ENCODE results near the gene DCAKD. TPM values are rescaled to one million over a fixed set of nuclear protein-coding genes. Genes with fewer than 3 reads are reported as not detected.

DCAKD gene
- total RNA-seq, 4 donors from 2014 or later: 47.7 to 53.2 (median 49.5) TPM

GRCh38 chr17:44988044-44988942 is 63.1 kb downstream of the DCAKD start:
- no peak overlapping the region for H3K4me3 ChIP-seq
- H3K27ac ChIP-seq: no peak overlapping the region
- H3K27me3 ChIP-seq: peaks cover 0 to 35% of the 10 kb centered on the region in 2 donors
- peaks cover 0 to 8% (median 1%) of the 10 kb centered on the region in 4 donors for H3K4me1 ChIP-seq
- DNase-seq (ENCODE audit: low spot score in 2 of 2): no peak
- H3K36me3 ChIP-seq: no peaks in the 10 kb centered on the region
- WGBS, 2 donors: 54 to 57% methylated on average over 31 to 34 of the region's 34 CpGs
- no peaks in the 10 kb centered on the region for H3K9me3 ChIP-seq
- TF ChIP-seq EP300 (IDR thresholded peaks at IDR 0.05): no peak
- no peak for TF ChIP-seq POLR2A (IDR thresholded peaks at IDR 0.05)
- TF ChIP-seq CTCF (IDR thresholded peaks at IDR 0.05): no peak

- Histone ChIP-seq H3K27ac (no peak overlapping the region), H3K4me3 (no peak overlapping the region), H3K36me3 (no peaks in the 10 kb centered on the region), H3K9me3 (no peaks in the 10 kb centered on the region), H3K4me1 (peaks cover 0 to 8% (median 1%) of the 10 kb centered on the region in 4 donors), H3K27me3 (peaks cover 0 to 36% of the 10 kb centered on the region in 2 donors)
- WGBS, 2 donors: 88% methylated on average over 4 of the region's 4 CpGs
- no peak for DNase-seq (ENCODE audit: low spot score in 2 of 2)
- TF ChIP-seq EP300 (IDR thresholded peaks at IDR 0.05) (no peak), CTCF (IDR thresholded peaks at IDR 0.05) (no peak), POLR2A (IDR thresholded peaks at IDR 0.05) (no peak)
Observed at GRCh38 chr17:44983563-44983962, 67.9 kb downstream of the DCAKD start.

- Histone ChIP-seq H3K4me1 (peaks cover 0 to 1% (median 0%) of the 10 kb centered on the region in 4 donors), H3K36me3 (no peaks in the 10 kb centered on the region), H3K27ac (no peak overlapping the region)
Observed at GRCh38 chr17:44982113-44982702, 69.2 kb downstream of the DCAKD start.

GRCh38 chr17:44981221-44981968 is 70.0 kb downstream of the DCAKD start:
- no peak overlapping the region for H3K4me3 ChIP-seq
- H3K36me3 ChIP-seq: no peaks in the 10 kb centered on the region
- no peak for TF ChIP-seq POLR2A (IDR thresholded peaks at IDR 0.05)
- no peak for TF ChIP-seq EP300 (IDR thresholded peaks at IDR 0.05)
- TF ChIP-seq CTCF (IDR thresholded peaks at IDR 0.05): no peak
- H3K9me3 ChIP-seq: no peaks in the 10 kb centered on the region
- peaks cover 0 to 35% of the 10 kb centered on the region in 2 donors for H3K27me3 ChIP-seq
- no peak overlapping the region for H3K27ac ChIP-seq
- 51 to 62% methylated on average over 12 of the region's 12 CpGs for WGBS, 2 donors
- H3K4me1 ChIP-seq: no peaks in the 10 kb centered on the region
- no peak for DNase-seq (ENCODE audit: low spot score in 2 of 2)

More at GRCh38 chr17:44982113-44982702, 69.2 kb downstream of the DCAKD start:
- DNase-seq (ENCODE audit: low spot score in 2 of 2): no peak
- no peak overlapping the region for H3K4me3 ChIP-seq
- TF ChIP-seq POLR2A (IDR thresholded peaks at IDR 0.05): no peak
- no peak for TF ChIP-seq EP300 (IDR thresholded peaks at IDR 0.05)
- no peak for TF ChIP-seq CTCF (IDR thresholded peaks at IDR 0.05)
- H3K9me3 ChIP-seq: no peaks in the 10 kb centered on the region
- H3K27me3 ChIP-seq: peaks cover 0 to 38% of the 10 kb centered on the region in 2 donors
- 94 to 95% methylated on average over 3 of the region's 3 CpGs for WGBS, 2 donors
